K562 (cell line): ENCODE results near the gene ADAMTS14. TPM values are rescaled to one million over a fixed set of nuclear protein-coding genes. Genes with fewer than 3 reads are reported as not detected.
"Not testable (repeated sequence)": the region's sequence is repeated elsewhere in the genome, so short reads cannot be mapped to it uniquely, and the experiment has no call there.

Experiments used
- ATAC-seq: fragments of 200-7000 bp; cut with Tn5 transposase; 3 replicates; pipeline ENCODE4 v1.9.1; 2020; ENCODE audit warnings: moderate library complexity
- BruUV-seq: library from RNA; stranded (reverse); fragments of 400-500 nt; replicated peaks from 2 replicates; lab custom pipeline; 2021; lab: Mats Ljungman, UMichigan
- CTCF ChIA-PET: fragments of 300-600 bp; formaldehyde crosslinking; extraction: SDS; loops from one replicate; lab custom pipeline; 2021; ENCODE audit warnings: low intra/inter-chr PET ratio; lab: Yijun Ruan, JAX
- POLR2A ChIA-PET: fragments of 300-600, 350-650 bp; sonication (Branson Sonifier 250); formaldehyde crosslinking; extraction: SDS; loops from one replicate; lab custom pipeline; 2021; ENCODE audit warnings: antibody characterized with exemption, inconsistent platforms; lab: Yijun Ruan, JAX
- DNase-seq, 4 experiments: peaks; one replicate each; pipeline versions ENCODE4 v3.0.0 to v3.0.0-alpha.2; 2011 to 2018; ENCODE audit warnings: low spot score in 3 of 4, mixed read lengths in 3 of 4; ENCODE audit errors: extremely low read depth in 1 of 4
- FAIRE-seq: peaks from 2 replicates; lab custom pipeline; 2011; peaks lifted over from hg19 to GRCh38; lab: Jason Lieb, UNC
- H2AFZ ChIP-seq: 2 replicates; pipeline ENCODE4 v1.6.0; 2011; ENCODE audit warnings: low read depth, low read length, control low read depth, inconsistent platforms
- H3K27ac ChIP-seq: fragments of 200-600 bp; 3 replicates; pipeline ENCODE4 v1.8.0; 2011; ENCODE audit warnings: low read depth, mild to moderate bottlenecking, control low read depth, inconsistent platforms, low read length, moderate library complexity, mixed read lengths; ENCODE audit errors: extremely low read depth
- H3K27me3 ChIP-seq, 2 experiments: fragments of 300-600 bp in 1 of 2; 2 replicates in 1 of 2; 3 replicates in 1 of 2; pipeline versions ENCODE4 v1.6.0 to v1.8.0; 2011; ENCODE audit warnings: inconsistent platforms in 2 of 2, low read length in 2 of 2, mild to moderate bottlenecking in 1 of 2, mixed read lengths in 1 of 2, moderate library complexity in 1 of 2; ENCODE audit not compliant: control insufficient read depth in 2 of 2, insufficient read depth in 2 of 2
- H3K36me3 ChIP-seq: fragments of 300-600 bp; 3 replicates; pipeline ENCODE4 v1.8.0; 2011; ENCODE audit warnings: mild to moderate bottlenecking, low read length, inconsistent platforms; ENCODE audit not compliant: control insufficient read depth, insufficient read depth
- H3K4me1 ChIP-seq, 2 experiments: fragments of 200-600 bp in 1 of 2; replicated peaks in 1 of 2; 2 replicates in 1 of 2; 3 replicates in 1 of 2; pipeline versions ENCODE4 v1.5.1 to v1.8.0; 2011; ENCODE audit warnings: inconsistent platforms in 2 of 2, low read length in 2 of 2, mild to moderate bottlenecking in 1 of 2, mixed read lengths in 1 of 2, moderate library complexity in 1 of 2; ENCODE audit not compliant: control insufficient read depth in 2 of 2, insufficient read depth in 2 of 2
- H3K4me2 ChIP-seq: 2 replicates; pipeline ENCODE4 v1.6.1; 2011; ENCODE audit warnings: low read length, control low read depth, inconsistent platforms, mixed read lengths; ENCODE audit not compliant: insufficient read depth
- H3K4me3 ChIP-seq: fragments of 200-600 bp; sonication (generic), shearing (Covaris generic); 2 replicates; pipeline ENCODE4 v1.5.1; 2016; ENCODE audit warnings: control low read depth, inconsistent platforms
- H3K79me2 ChIP-seq: fragments of 200-600 bp; 3 replicates; pipeline ENCODE4 v1.8.0; 2011; ENCODE audit warnings: low read length, inconsistent platforms; ENCODE audit not compliant: control insufficient read depth, insufficient read depth
- H3K9ac ChIP-seq, 2 experiments: 2 replicates each; pipeline versions ENCODE4 v1.6.0 to v1.6.1; 2011; ENCODE audit warnings: low read depth in 2 of 2, low read length in 2 of 2, control low read depth in 1 of 2, inconsistent platforms in 1 of 2, mild to moderate bottlenecking in 1 of 2, mixed read lengths in 1 of 2; ENCODE audit not compliant: insufficient read depth in 1 of 2
- H3K9me1 ChIP-seq: one replicate; pipeline ENCODE4 v1.6.0; 2011; ENCODE audit warnings: inconsistent platforms, mild to moderate bottlenecking, low read length, moderate library complexity; ENCODE audit not compliant: control insufficient read depth, insufficient read depth
- H3K9me3 ChIP-seq: replicated peaks from 2 replicates; pipeline ENCODE4 v1.5.1; 2011; ENCODE audit warnings: low read depth, low read length, inconsistent platforms; ENCODE audit not compliant: control insufficient read depth, insufficient read depth
- H4K20me1 ChIP-seq: replicated peaks from 2 replicates; pipeline ENCODE4 v1.6.1; 2011; ENCODE audit warnings: low read length, inconsistent platforms, mixed read lengths; ENCODE audit not compliant: control insufficient read depth, insufficient read depth
- DMBX1 ChIP-seq: fragments of 250-450 bp; sonication (Bioruptor Pico); IDR thresholded peaks from 2 replicates; pipeline ENCODE4 v1.8.0; 2022; ENCODE audit warnings: inconsistent platforms, mild to moderate bottlenecking, moderate library complexity, borderline replicate concordance
- ERF ChIP-seq: fragments of 450-650 bp; formaldehyde crosslinking; IDR thresholded peaks from 2 replicates; pipeline ENCODE4 v1.4.0; 2020; ENCODE audit warnings: mild to moderate bottlenecking, mixed read lengths
- FOXA3 ChIP-seq, 2 experiments: fragments of 450-650 bp in 1 of 2; sonication (generic) in 1 of 2; formaldehyde crosslinking; IDR thresholded peaks in 1 of 2; conservative IDR thresholded peaks in 1 of 2; 2 replicates each; pipeline versions ENCODE4 v1.4.0 to v1.8.0; 2020 to 2022; ENCODE audit warnings: mild to moderate bottlenecking in 2 of 2, missing genetic modification reagents in 1 of 2
- KLF6 ChIP-seq: fragments of 250-450 bp; sonication (Bioruptor Pico); IDR thresholded peaks from 2 replicates; pipeline ENCODE4 v1.4.0; 2020; ENCODE audit warnings: mild to moderate bottlenecking, moderate library complexity, borderline replicate concordance
- NFRKB ChIP-seq: fragments of 450-650 bp; IDR thresholded peaks from 2 replicates; pipeline ENCODE4 v1.6.1; 2016; ENCODE audit warnings: low read depth
- NR4A1 ChIP-seq, 2 experiments: fragments of 250-450 bp in 1 of 2; fragments of 450-650 bp in 1 of 2; sonication (Bioruptor Pico) in 1 of 2; IDR thresholded peaks; 2 replicates each; pipeline versions ENCODE4 v1.4.0 to v1.6.1; 2016 to 2020; ENCODE audit warnings: mild to moderate bottlenecking in 2 of 2, missing compliant biosample characterization in 1 of 2, missing genetic modification characterization in 1 of 2, moderate library complexity in 1 of 2
- POLR2H ChIP-seq: IDR thresholded peaks from 2 replicates; pipeline ENCODE4 v1.6.1; 2016; ENCODE audit warnings: missing genetic modification characterization, low read depth, mild to moderate bottlenecking, control low read depth, missing compliant biosample characterization, moderate library complexity
- PTRF ChIP-seq: fragments of 450-650 bp; IDR thresholded peaks from 2 replicates; pipeline ENCODE4 v1.6.1; 2016; ENCODE audit warnings: mild to moderate bottlenecking, missing genetic modification characterization, missing compliant biosample characterization
- RHOXF2B ChIP-seq: fragments of 250-450 bp; sonication (Bioruptor Pico); conservative IDR thresholded peaks from 2 replicates; pipeline ENCODE4 v1.5.1; 2021
- ZNF134 ChIP-seq: fragments of 250-450 bp; sonication (Bioruptor Pico); conservative IDR thresholded peaks from 2 replicates; pipeline ENCODE4 v1.4.0; 2020
- ZNF589 ChIP-seq: fragments of 200-800 bp; sonication (Bioruptor generic); IDR thresholded peaks from 2 replicates; pipeline ENCODE4 v1.6.1; 2016; ENCODE audit warnings: low read depth, missing genetic modification characterization, missing compliant biosample characterization
- ZNF75A ChIP-seq: fragments of 450-650 bp; formaldehyde crosslinking; IDR thresholded peaks from 2 replicates; pipeline ENCODE4 v1.4.0; 2020; ENCODE audit warnings: mild to moderate bottlenecking
- WGBS: fragments of 100-300 bp; shearing (Covaris generic); methylation state at CpG from one replicate; pipeline ENCODE4 v1.1.6; 2016; ENCODE audit warnings: low coverage, mixed read lengths; ENCODE audit not compliant: insufficient coverage; ENCODE audit errors: missing lambda C conversion rate; 5-methylcytosine and 5-hydroxymethylcytosine counted together
- in situ Hi-C: fragments of 300-500 bp; cut with MboI; formaldehyde crosslinking; loops from 4 replicates; pipeline ENCODE4 v1.15.0; 2018; ENCODE audit warnings: inconsistent platforms, mixed read lengths
- intact Hi-C: fragments of 100-400 bp; cut with micrococcal nuclease; formaldehyde crosslinking; loops from 2 replicates; pipeline ENCODE4 v1.14.2; 2022
- polyA plus RNA-seq, 8 experiments: library from polyadenylated mRNA; depleted of rRNA in 4 of 8; stranded (reverse) in 5 of 8; unstranded in 3 of 8; fragments of >200 nt; fragmentation: Nextera tagmentation in 2 of 8; fragmentation: Illumina TruSeq in 1 of 8; extraction: Ambion mirVana in 2 of 8; extraction: Trizol in 1 of 8; gene quantifications; 2 replicates each; pipeline versions ENCODE4 v1.2.1 to v1.2.3, GENCODE V29; 2011 to 2014; ENCODE audit warnings: inconsistent platforms in 1 of 8, missing spikeins in 1 of 8
- total RNA-seq, 7 experiments: library from RNA; depleted of rRNA in 6 of 7; stranded (reverse); fragments of >200 nt in 6 of 7; fragmentation: Illumina TruSeq in 2 of 7; extraction: Trizol in 2 of 7; gene quantifications; 2 replicates each; pipeline versions ENCODE4 v1.2.1 to v1.2.3, GENCODE V29; 2011 to 2021; ENCODE audit warnings: low replicate concordance in 1 of 7
- TF ChIP-seq, protein P1 (sequence below): fragments of 250-450 bp; sonication (Bioruptor Pico); IDR thresholded peaks from 2 replicates; pipeline ENCODE4 v1.4.0; 2020
- TF ChIP-seq, protein P2 (sequence below): fragments of 450-650 bp; formaldehyde crosslinking; IDR thresholded peaks from 2 replicates; pipeline ENCODE4 v1.4.0; 2020; ENCODE audit warnings: mild to moderate bottlenecking, moderate library complexity

ADAMTS14 gene
- total and polyA plus RNA-seq, 9 of the 15 experiments (the other 6 are each of a cell fraction or from before 2014, with no cell fraction given), result 0.04 to 37.4 (median 15.9) TPM

DNA sequence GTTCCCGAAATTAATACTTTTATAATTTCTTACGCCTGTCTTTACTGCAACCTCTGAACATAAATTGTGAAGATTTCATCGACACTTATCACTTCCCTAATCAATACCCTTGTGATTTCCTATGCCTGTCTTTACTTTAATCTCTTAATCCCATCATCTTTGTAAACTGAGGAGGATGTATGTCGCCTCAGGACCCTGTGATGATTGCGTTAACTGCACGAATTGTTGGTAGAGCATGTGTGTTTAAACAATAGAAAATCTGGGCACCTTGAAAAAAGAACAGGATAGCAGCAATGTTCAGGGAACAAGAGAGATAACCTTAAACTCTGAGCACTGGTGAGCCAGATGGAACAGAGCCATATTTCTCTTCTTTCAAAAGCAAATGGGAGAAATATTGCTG lies 4.5 kb upstream of the ADAMTS14 start:
- Histone ChIP-seq H3K79me2 (peaks cover 16% of the 10 kb centered on the region), H3K27ac (peak overlapping the region; percentile 82), H3K4me2 (peak overlapping the region; percentile 58), H3K9ac (peak overlapping the region; percentile 13 to 57; a peak in 3 of 4 replicates), H3K4me1 (peaks cover 70 to 85% of the 10 kb centered on the region in 2 experiments)
- TSS peak; percentile 75 for BruUV-seq
- H4K20me1 ChIP-seq; H3K9me3 ChIP-seq; in situ Hi-C loops; H3K9me1 ChIP-seq; FAIRE-seq; CTCF ChIA-PET; DNase-seq; H3K27me3 ChIP-seq; H2AFZ ChIP-seq; H3K36me3 ChIP-seq; ATAC-seq; H3K4me3 ChIP-seq; TF ChIP-seq NR4A1 (CRISPR knock-in tag; IDR thresholded peaks at IDR 0.05): not testable (repeated sequence)
- POLR2A ChIA-PET, result interaction anchor here (1.0 to 2.5 kb wide), 5 partner anchors 9 to 123 kb away, joined by 3 to 8 read pairs (median 5); no protein-coding TSS in a partner anchor
- intact Hi-C loops, result loop anchor here (1.0 to 2.0 kb wide), 3 partner anchors 49 to 109 kb away; no protein-coding TSS in a partner anchor
- WGBS, result 3% methylated on average over 6 of the region's 6 CpGs
- TF ChIP-seq NR4A1 (tag; IDR thresholded peaks at IDR 0.05) (0 out of 2 replicates have a peak, but pooled peaks have one; percentile 15), PTRF (tag) (0 out of 2 replicates have a peak, but pooled peaks have one; percentile 28), NFRKB (peak; percentile 79), POLR2H (tag) (peak; percentile 91), FOXA3 (CRISPR knock-in tag; conservative IDR thresholded peaks at IDR 0.05 in 1 of 2, IDR thresholded peaks at IDR 0.05 in 1 of 2) (peak in 1 of 2 experiments; percentile 27; a peak in 1 of 4 replicates), ZNF589 (CRISPR knock-in tag) (peak; percentile 78; the same call in 1 of the 2 replicates), ZNF75A (CRISPR knock-in tag) (peak; percentile 30; the same call in 1 of the 2 replicates), RHOXF2B (CRISPR knock-in tag) (0 out of 2 replicates have a peak, but pooled peaks have one; percentile 6), ERF (CRISPR knock-in tag) (0 out of 2 replicates have a peak, but pooled peaks have one; percentile 14), KLF6 (0 out of 2 replicates have a peak, but pooled peaks have one; percentile 19), DMBX1 (CRISPR knock-in tag) (0 out of 2 replicates have a peak, but pooled peaks have one; percentile 8), ZNF134 (CRISPR knock-in tag) (0 out of 2 replicates have a peak, but pooled peaks have one; percentile 7)
- TF ChIP-seq, protein P1, sequence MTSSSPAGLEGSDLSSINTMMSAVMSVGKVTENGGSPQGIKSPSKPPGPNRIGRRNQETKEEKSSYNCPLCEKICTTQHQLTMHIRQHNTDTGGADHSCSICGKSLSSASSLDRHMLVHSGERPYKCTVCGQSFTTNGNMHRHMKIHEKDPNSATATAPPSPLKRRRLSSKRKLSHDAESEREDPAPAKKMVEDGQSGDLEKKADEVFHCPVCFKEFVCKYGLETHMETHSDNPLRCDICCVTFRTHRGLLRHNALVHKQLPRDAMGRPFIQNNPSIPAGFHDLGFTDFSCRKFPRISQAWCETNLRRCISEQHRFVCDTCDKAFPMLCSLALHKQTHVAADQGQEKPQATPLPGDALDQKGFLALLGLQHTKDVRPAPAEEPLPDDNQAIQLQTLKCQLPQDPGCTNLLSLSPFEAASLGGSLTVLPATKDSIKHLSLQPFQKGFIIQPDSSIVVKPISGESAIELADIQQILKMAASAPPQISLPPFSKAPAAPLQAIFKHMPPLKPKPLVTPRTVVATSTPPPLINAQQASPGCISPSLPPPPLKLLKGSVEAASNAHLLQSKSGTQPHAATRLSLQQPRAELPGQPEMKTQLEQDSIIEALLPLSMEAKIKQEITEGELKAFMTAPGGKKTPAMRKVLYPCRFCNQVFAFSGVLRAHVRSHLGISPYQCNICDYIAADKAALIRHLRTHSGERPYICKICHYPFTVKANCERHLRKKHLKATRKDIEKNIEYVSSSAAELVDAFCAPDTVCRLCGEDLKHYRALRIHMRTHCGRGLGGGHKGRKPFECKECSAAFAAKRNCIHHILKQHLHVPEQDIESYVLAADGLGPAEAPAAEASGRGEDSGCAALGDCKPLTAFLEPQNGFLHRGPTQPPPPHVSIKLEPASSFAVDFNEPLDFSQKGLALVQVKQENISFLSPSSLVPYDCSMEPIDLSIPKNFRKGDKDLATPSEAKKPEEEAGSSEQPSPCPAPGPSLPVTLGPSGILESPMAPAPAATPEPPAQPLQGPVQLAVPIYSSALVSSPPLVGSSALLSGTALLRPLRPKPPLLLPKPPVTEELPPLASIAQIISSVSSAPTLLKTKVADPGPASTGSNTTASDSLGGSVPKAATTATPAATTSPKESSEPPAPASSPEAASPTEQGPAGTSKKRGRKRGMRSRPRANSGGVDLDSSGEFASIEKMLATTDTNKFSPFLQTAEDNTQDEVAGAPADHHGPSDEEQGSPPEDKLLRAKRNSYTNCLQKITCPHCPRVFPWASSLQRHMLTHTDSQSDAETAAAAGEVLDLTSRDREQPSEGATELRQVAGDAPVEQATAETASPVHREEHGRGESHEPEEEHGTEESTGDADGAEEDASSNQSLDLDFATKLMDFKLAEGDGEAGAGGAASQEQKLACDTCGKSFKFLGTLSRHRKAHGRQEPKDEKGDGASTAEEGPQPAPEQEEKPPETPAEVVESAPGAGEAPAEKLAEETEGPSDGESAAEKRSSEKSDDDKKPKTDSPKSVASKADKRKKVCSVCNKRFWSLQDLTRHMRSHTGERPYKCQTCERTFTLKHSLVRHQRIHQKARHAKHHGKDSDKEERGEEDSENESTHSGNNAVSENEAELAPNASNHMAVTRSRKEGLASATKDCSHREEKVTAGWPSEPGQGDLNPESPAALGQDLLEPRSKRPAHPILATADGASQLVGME (CRISPR knock-in tag), result 0 out of 2 replicates have a peak, but pooled peaks have one; percentile 39
- TF ChIP-seq, protein P2, sequence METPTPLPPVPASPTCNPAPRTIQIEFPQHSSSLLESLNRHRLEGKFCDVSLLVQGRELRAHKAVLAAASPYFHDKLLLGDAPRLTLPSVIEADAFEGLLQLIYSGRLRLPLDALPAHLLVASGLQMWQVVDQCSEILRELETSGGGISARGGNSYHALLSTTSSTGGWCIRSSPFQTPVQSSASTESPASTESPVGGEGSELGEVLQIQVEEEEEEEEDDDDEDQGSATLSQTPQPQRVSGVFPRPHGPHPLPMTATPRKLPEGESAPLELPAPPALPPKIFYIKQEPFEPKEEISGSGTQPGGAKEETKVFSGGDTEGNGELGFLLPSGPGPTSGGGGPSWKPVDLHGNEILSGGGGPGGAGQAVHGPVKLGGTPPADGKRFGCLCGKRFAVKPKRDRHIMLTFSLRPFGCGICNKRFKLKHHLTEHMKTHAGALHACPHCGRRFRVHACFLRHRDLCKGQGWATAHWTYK (CRISPR knock-in tag), result peak; percentile 34; the same call in 1 of the 2 replicates
